MCF 10A (cell line): ENCODE data around the gene TULP3. TPM values are rescaled to one million over a fixed set of nuclear protein-coding genes. Genes with fewer than 3 reads are reported as not detected.

Experiments used
- BruUV-seq: library from RNA; stranded (reverse); fragments of 400-500 nt; replicated peaks from 2 replicates; lab custom pipeline; 2021; lab: Mats Ljungman, UMichigan
- CTCF ChIA-PET: fragments of 300-600 bp; sonication (Branson Sonifier 250); formaldehyde crosslinking; extraction: SDS; loops from one replicate; lab custom pipeline; 2021; ENCODE audit warnings: antibody characterized with exemption, inconsistent platforms; lab: Yijun Ruan, JAX
- POLR2A ChIA-PET: fragments of 300-600, 350-650 bp; sonication (Branson Sonifier 250); formaldehyde crosslinking; extraction: SDS; loops from one replicate; lab custom pipeline; 2020; ENCODE audit warnings: antibody characterized with exemption, inconsistent platforms; lab: Yijun Ruan, JAX
- DNase-seq: peaks from one replicate; pipeline ENCODE4 v3.0.0-alpha.2; 2018; ENCODE audit not compliant: unreplicated experiment
- H3K27ac Mint-ChIP-seq: one replicate; pipeline ENCODE4 v1.8.0; 2022; ENCODE audit warnings: mild to moderate bottlenecking, low read depth, mixed read lengths; ENCODE audit not compliant: unreplicated experiment
- H3K27me3 Mint-ChIP-seq: one replicate; pipeline ENCODE4 v1.8.0; 2022; ENCODE audit warnings: mixed read lengths; ENCODE audit not compliant: insufficient read depth, unreplicated experiment
- H3K36me3 Mint-ChIP-seq: one replicate; pipeline ENCODE4 v1.8.0; 2022; ENCODE audit warnings: mild to moderate bottlenecking, moderate library complexity, mixed read lengths; ENCODE audit not compliant: insufficient read depth, unreplicated experiment
- H3K4me1 Mint-ChIP-seq: one replicate; pipeline ENCODE4 v1.8.0; 2022; ENCODE audit warnings: mixed read lengths; ENCODE audit not compliant: insufficient read depth, unreplicated experiment
- H3K4me3 Mint-ChIP-seq: one replicate; pipeline ENCODE4 v1.8.0; 2022; ENCODE audit warnings: mild to moderate bottlenecking, moderate library complexity, mixed read lengths; ENCODE audit not compliant: unreplicated experiment
- H3K9me3 Mint-ChIP-seq: one replicate; pipeline ENCODE4 v1.8.0; 2022; ENCODE audit warnings: mixed read lengths; ENCODE audit not compliant: unreplicated experiment
- CTCF ChIP-seq: fragments of 200-600 bp; IDR thresholded peaks from one replicate; pipeline ENCODE4 v1.8.0; 2022; ENCODE audit warnings: antibody characterized with exemption, mild to moderate bottlenecking; ENCODE audit not compliant: unreplicated experiment
- intact Hi-C: fragments of 100-400 bp; cut with micrococcal nuclease; formaldehyde crosslinking; loops from 2 replicates; pipeline ENCODE4 v1.14.1; 2022
- total RNA-seq: library from RNA; stranded (reverse); gene quantifications from 2 replicates; pipeline ENCODE4 v1.2.3, GENCODE V29; 2022

The TULP3 gene
- total RNA-seq, 1 experiment from 2014 or later = 36.2 TPM

- ChIA-PET CTCF (interaction anchor here (0.7 to 1.7 kb wide), 4 partner anchors 139 to 577 kb away, joined by 3 to 5 read pairs (median 3); no protein-coding TSS in a partner anchor), POLR2A (interaction anchor here (1.9 kb wide), 1 partner anchor 10 kb away, joined by 20 read pairs; the partner anchor contains the start of gene TULP3)
- Mint-ChIP-seq H3K36me3 (peaks cover 30% of the 10 kb centered on the region), H3K27me3 (no peaks in the 10 kb centered on the region), H3K4me1 (peaks cover 28% of the 10 kb centered on the region), H3K9me3 (no peaks in the 10 kb centered on the region), H3K4me3 (no peak overlapping the region), H3K27ac (no peak overlapping the region)
- intact Hi-C loops = no loop called here
- BruUV-seq = no TSS peak
- no peak for DNase-seq
- TF ChIP-seq CTCF = no peak
These were observed 10.8 kb upstream of the TULP3 start for GRCh38 chr12:2879853-2880252.

- Mint-ChIP-seq H3K27me3 (no peaks in the 10 kb centered on the region), H3K36me3 (peaks cover 40% of the 10 kb centered on the region), H3K4me3 (no peak overlapping the region), H3K9me3 (no peaks in the 10 kb centered on the region), H3K4me1 (peaks cover 11% of the 10 kb centered on the region), H3K27ac (no peak overlapping the region)
- intact Hi-C loops = loop anchor here (1.0 to 2.0 kb wide), 3 partner anchors 8 to 150 kb away; partner anchors contain the start of genes FOXM1 and RHNO1
- ChIA-PET CTCF (interaction anchor here (0.6 to 1.7 kb wide), 14 partner anchors 10 to 189 kb away, joined by 3 to 9 read pairs (median 4); no protein-coding TSS in a partner anchor), POLR2A (no interaction called here)
- no TSS peak for BruUV-seq
- DNase-seq = no peak
- TF ChIP-seq CTCF = no peak
These were observed 5.9 kb upstream of the TULP3 start for GRCh38 chr12:2884810-2885209.

DNA sequence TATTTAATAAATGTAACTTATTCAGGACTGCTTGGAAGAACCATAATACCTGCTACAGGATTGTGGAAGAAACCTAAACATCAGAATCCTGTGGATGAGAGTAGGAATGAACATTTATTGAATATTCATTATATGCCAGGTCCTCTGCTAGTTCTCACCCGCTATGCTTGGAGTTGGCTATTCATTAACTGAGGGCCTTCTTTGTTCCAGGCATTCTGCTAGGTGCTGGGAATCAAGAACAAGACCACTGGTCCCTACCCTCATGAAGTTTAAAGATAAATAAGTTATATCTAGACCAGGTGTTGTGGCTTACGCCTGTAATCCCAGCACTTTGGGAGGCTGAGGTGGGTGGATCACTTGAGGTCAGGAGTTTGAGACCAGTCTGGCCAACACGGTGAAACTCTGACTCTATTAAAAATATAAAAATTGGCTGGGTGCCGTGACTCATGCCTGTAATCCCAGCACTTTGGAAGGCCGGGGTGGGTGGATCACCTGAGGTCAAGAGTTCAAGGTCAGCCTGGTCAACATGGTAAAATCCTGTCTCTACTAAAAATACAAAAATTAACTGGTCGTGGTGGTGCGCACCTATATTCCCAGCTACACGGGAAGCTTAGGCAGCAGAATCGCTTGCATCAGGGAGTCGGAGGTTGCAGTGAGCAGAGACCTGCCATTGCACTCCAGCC lies 3.8 kb upstream of the TULP3 start:
- intact Hi-C loops = no loop called here
- peaks cover 35% of the 10 kb centered on the region for H3K36me3 Mint-ChIP-seq
- CTCF ChIA-PET = interaction anchor here (1.0 to 2.0 kb wide), 3 partner anchors 8 to 155 kb away, joined by 3 to 6 read pairs (median 3); no protein-coding TSS in a partner anchor
- H3K27me3 Mint-ChIP-seq = no peaks in the 10 kb centered on the region
- H3K4me1 Mint-ChIP-seq = peaks cover 17% of the 10 kb centered on the region
- POLR2A ChIA-PET = interaction anchor here (0.6 to 1.3 kb wide), 4 partner anchors 8 to 56 kb away, joined by 3 to 4 read pairs (median 3); partner anchors contain the start of genes FOXM1 and RHNO1
- no peaks in the 10 kb centered on the region for H3K9me3 Mint-ChIP-seq
- TF ChIP-seq CTCF = no peak
- DNase-seq = no peak
- no peak overlapping the region for H3K4me3 Mint-ChIP-seq
- no TSS peak for BruUV-seq
- no peak overlapping the region for H3K27ac Mint-ChIP-seq

DNA sequence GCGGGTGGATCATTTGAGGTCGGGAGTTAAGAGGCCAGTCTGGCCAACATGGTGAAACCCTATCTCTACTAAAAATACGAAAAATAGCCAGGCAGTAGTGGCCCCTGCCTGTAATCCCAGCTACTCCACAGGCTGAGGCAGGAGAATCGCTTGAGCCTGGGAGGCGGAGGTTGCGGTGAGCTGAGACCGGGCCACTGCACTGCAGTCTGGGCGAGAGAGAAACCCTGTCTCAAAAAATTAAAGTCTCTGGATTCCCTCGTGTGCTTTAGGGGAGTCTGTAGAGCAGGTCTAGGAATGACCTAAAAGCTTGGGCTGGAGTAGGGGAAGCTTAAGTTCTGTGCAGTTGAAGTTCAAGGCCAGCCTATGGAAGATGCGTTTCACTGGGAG lies 697 bp upstream of the TULP3 start:
- POLR2A ChIA-PET = interaction anchor here (0.6 to 3.5 kb wide), 7 partner anchors 10 to 71 kb away, joined by 3 to 29 read pairs (median 5); partner anchors contain the start of genes FOXM1 and RHNO1
- Mint-ChIP-seq H3K4me1 (peaks cover 16% of the 10 kb centered on the region), H3K27ac (peak overlapping the region; percentile 94), H3K9me3 (no peaks in the 10 kb centered on the region), H3K4me3 (peak overlapping the region; percentile 86), H3K36me3 (peaks cover 36% of the 10 kb centered on the region), H3K27me3 (no peaks in the 10 kb centered on the region)
- CTCF ChIA-PET = interaction anchor here (0.6 to 1.0 kb wide), 5 partner anchors 14 to 980 kb away, joined by 3 to 4 read pairs (median 3); no protein-coding TSS in a partner anchor
- no TSS peak for BruUV-seq
- DNase-seq = no peak
- TF ChIP-seq CTCF = no peak
- intact Hi-C loops = no loop called here
